ENCODE data around the gene ARHGAP6. TPM values are rescaled to one million over a fixed set of nuclear protein-coding genes. Genes with fewer than 3 reads are reported as not detected.

ARHGAP6 gene
- total and polyA plus RNA-seq, 9 of the 15 experiments (the other 6 are each of a cell fraction or from before 2014, with no cell fraction given) = 12.5 to 63.6 (median 41.8) TPM

DNA sequence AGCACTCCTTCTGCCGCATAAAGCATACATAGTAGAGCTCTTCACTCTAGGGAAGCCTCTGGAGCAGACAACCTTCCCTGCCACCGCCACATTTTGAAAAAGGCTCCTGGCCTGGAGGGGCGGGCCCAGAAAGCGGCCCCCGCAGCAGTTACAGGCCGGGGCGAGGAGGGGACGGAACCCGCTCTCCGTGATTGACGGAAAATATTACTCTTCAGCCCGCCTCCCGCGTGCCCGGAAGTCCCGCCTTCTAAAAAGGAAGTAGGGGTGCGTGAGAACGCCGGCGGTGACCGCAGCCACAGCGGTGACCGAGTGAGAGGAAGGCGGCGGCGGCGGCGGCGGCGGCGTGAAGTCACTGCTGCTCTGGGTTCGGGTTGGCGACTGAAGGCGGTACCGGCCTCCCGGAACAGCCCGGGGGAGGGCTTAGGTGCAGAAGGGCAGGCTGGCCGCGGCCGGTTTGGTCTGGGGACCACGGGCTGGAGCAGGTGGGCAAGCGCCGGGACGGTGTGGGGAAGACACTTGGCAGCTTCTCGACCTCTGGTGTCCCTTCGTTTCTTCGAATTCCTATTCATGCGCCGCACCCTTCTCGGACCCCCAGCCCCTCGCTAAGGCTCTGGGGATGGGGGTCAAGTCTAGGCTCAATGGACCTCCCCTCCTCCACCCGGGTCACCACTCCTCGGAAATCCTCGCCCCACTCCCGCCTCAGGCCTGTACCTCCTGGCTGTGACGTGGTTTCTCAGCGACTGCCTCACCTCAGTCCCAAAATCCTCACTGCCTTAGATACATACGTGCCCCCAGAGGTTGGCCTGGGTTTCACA is 554.5 kb downstream of the ARHGAP6 start, which contains the start of gene HCCS (continued):
- TF ChIP-seq HNRNPK (IDR thresholded peaks at IDR 0.05; ENCODE audit: low read depth, low read length, poor library complexity, severe bottlenecking) = no peak
- TF ChIP-seq CBX1 (IDR thresholded peaks at IDR 0.05; ENCODE audit: low read depth) = peak; percentile 26; the same call in 1 of the 2 replicates
- no peak for TF ChIP-seq RCOR1 (IDR thresholded peaks at IDR 0.05; ENCODE audit: borderline replicate concordance in 1 of 2, low read depth in 2 of 2, low read length in 2 of 2)
- peak; percentile 35 for TF ChIP-seq KDM5B (IDR thresholded peaks at IDR 0.05; ENCODE audit: insufficient replicate concordance, low read depth, low read length)
- TF ChIP-seq SIN3B (IDR thresholded peaks at IDR 0.05; ENCODE audit: low read depth) = peak; percentile 24; the same call in 1 of the 2 replicates
- TF ChIP-seq PTBP1 (IDR thresholded peaks at IDR 0.05; ENCODE audit: low read depth, low read length) = no peak
- no peak for TF ChIP-seq NFXL1 (CRISPR knock-in tag; IDR thresholded peaks at IDR 0.05)
- no peak for TF ChIP-seq ZNF140 (CRISPR knock-in tag; IDR thresholded peaks at IDR 0.05)
- TF ChIP-seq CXXC5 (CRISPR knock-in tag; IDR thresholded peaks at IDR 0.05) = peak; percentile 91
- TF ChIP-seq MTA1 (IDR thresholded peaks at IDR 0.05; ENCODE audit: borderline replicate concordance) = peak; percentile 84
- TF ChIP-seq ESRRA (IDR thresholded peaks at IDR 0.05; ENCODE audit: borderline replicate concordance, low read depth) = peak; percentile 93
- no peak for TF ChIP-seq GATAD2A (IDR thresholded peaks at IDR 0.05)
- peak; percentile 38 for TF ChIP-seq MEIS2 (IDR thresholded peaks at IDR 0.05; ENCODE audit: partially characterized antibody)
- peak; percentile 55 for TF ChIP-seq ZFX (CRISPR knock-in tag; IDR thresholded peaks at IDR 0.05)
- TF ChIP-seq, protein P1, sequence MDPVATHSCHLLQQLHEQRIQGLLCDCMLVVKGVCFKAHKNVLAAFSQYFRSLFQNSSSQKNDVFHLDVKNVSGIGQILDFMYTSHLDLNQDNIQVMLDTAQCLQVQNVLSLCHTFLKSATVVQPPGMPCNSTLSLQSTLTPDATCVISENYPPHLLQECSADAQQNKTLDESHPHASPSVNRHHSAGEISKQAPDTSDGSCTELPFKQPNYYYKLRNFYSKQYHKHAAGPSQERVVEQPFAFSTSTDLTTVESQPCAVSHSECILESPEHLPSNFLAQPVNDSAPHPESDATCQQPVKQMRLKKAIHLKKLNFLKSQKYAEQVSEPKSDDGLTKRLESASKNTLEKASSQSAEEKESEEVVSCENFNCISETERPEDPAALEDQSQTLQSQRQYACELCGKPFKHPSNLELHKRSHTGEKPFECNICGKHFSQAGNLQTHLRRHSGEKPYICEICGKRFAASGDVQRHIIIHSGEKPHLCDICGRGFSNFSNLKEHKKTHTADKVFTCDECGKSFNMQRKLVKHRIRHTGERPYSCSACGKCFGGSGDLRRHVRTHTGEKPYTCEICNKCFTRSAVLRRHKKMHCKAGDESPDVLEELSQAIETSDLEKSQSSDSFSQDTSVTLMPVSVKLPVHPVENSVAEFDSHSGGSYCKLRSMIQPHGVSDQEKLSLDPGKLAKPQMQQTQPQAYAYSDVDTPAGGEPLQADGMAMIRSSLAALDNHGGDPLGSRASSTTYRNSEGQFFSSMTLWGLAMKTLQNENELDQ (CRISPR knock-in tag; IDR thresholded peaks at IDR 0.05; ENCODE audit: borderline replicate concordance) = no peak
- no peak for TF ChIP-seq CAMTA2 (CRISPR knock-in tag; conservative IDR thresholded peaks at IDR 0.05)
- peak; percentile 68 for TF ChIP-seq TAF1 (IDR thresholded peaks at IDR 0.05; ENCODE audit: control insufficient read depth, extremely low read depth, insufficient read depth, low read length, severe bottlenecking)
- TF ChIP-seq, protein P2, sequence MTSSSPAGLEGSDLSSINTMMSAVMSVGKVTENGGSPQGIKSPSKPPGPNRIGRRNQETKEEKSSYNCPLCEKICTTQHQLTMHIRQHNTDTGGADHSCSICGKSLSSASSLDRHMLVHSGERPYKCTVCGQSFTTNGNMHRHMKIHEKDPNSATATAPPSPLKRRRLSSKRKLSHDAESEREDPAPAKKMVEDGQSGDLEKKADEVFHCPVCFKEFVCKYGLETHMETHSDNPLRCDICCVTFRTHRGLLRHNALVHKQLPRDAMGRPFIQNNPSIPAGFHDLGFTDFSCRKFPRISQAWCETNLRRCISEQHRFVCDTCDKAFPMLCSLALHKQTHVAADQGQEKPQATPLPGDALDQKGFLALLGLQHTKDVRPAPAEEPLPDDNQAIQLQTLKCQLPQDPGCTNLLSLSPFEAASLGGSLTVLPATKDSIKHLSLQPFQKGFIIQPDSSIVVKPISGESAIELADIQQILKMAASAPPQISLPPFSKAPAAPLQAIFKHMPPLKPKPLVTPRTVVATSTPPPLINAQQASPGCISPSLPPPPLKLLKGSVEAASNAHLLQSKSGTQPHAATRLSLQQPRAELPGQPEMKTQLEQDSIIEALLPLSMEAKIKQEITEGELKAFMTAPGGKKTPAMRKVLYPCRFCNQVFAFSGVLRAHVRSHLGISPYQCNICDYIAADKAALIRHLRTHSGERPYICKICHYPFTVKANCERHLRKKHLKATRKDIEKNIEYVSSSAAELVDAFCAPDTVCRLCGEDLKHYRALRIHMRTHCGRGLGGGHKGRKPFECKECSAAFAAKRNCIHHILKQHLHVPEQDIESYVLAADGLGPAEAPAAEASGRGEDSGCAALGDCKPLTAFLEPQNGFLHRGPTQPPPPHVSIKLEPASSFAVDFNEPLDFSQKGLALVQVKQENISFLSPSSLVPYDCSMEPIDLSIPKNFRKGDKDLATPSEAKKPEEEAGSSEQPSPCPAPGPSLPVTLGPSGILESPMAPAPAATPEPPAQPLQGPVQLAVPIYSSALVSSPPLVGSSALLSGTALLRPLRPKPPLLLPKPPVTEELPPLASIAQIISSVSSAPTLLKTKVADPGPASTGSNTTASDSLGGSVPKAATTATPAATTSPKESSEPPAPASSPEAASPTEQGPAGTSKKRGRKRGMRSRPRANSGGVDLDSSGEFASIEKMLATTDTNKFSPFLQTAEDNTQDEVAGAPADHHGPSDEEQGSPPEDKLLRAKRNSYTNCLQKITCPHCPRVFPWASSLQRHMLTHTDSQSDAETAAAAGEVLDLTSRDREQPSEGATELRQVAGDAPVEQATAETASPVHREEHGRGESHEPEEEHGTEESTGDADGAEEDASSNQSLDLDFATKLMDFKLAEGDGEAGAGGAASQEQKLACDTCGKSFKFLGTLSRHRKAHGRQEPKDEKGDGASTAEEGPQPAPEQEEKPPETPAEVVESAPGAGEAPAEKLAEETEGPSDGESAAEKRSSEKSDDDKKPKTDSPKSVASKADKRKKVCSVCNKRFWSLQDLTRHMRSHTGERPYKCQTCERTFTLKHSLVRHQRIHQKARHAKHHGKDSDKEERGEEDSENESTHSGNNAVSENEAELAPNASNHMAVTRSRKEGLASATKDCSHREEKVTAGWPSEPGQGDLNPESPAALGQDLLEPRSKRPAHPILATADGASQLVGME (CRISPR knock-in tag; IDR thresholded peaks at IDR 0.05) = no peak
- peak; percentile 95 for TF ChIP-seq POLR2G (IDR thresholded peaks at IDR 0.05; ENCODE audit: low read depth, low read length)
- peak; percentile 92 for TF ChIP-seq CBFB (CRISPR knock-in tag; IDR thresholded peaks at IDR 0.05)
